ENCODE results near the gene P2RX4.
"Not testable (repeated sequence)": the region's sequence is repeated elsewhere in the genome, so short reads cannot be mapped to it uniquely, and the experiment has no call there.

The P2RX4 gene

DNA sequence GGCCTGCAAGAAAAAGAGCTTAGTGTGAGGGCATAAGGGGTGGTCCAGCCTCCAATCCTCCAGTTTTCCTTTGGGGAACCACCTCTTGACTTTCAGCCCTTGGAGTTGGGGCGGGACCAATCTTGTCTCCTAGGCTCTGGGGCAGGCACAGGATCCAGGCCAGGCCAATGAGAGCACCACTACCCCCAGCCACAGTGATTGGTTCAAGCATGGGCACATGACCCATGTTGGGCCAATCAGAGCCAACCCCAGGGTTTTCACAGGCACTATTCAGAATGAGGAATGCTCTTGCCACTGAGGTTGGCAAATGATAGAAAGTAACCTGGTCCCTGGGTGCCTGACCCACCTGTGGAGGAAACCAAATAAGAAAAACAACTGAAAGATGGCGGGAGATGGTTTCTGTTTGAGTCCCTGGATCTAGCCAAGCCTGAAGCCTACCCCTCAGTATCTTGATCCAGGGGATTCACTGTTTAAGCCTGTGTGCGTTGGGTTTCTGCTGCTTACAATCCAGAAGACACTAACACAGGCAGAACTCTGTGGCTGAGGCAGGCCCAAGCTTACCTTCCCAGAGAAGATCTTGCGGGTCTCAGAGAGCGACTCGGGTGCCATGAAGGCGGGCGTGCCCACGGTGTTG lies 42.9 kb downstream of the P2RX4 start:
- H3K4me3 ChIP-seq (replicated peaks; ENCODE audit: insufficient read depth, low read length) = no peak overlapping the region
- TF ChIP-seq, protein P1, sequence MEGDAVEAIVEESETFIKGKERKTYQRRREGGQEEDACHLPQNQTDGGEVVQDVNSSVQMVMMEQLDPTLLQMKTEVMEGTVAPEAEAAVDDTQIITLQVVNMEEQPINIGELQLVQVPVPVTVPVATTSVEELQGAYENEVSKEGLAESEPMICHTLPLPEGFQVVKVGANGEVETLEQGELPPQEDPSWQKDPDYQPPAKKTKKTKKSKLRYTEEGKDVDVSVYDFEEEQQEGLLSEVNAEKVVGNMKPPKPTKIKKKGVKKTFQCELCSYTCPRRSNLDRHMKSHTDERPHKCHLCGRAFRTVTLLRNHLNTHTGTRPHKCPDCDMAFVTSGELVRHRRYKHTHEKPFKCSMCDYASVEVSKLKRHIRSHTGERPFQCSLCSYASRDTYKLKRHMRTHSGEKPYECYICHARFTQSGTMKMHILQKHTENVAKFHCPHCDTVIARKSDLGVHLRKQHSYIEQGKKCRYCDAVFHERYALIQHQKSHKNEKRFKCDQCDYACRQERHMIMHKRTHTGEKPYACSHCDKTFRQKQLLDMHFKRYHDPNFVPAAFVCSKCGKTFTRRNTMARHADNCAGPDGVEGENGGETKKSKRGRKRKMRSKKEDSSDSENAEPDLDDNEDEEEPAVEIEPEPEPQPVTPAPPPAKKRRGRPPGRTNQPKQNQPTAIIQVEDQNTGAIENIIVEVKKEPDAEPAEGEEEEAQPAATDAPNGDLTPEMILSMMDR (IDR thresholded peaks at IDR 0.05; ENCODE audit: insufficient read depth, low read length) = no peak
- TF ChIP-seq REST (IDR thresholded peaks at IDR 0.05; ENCODE audit: insufficient replicate concordance, low read depth) = no peak
- no peak for TF ChIP-seq POLR2AphosphoS5 (IDR thresholded peaks at IDR 0.05; ENCODE audit: low read depth)
- no peak for TF ChIP-seq SPI1 (IDR thresholded peaks at IDR 0.05; ENCODE audit: borderline replicate concordance, low read depth)
- TF ChIP-seq GABPA (IDR thresholded peaks at IDR 0.05; ENCODE audit: low read depth) = no peak
- no peak for DNase-seq (ENCODE audit: low read depth in 1 of 2, low spot score in 1 of 2)
- H3K27me3 ChIP-seq (ENCODE audit: insufficient read depth, poor library complexity, severe bottlenecking) = no peaks in the 10 kb centered on the region
- no peak overlapping the region for H3K27ac ChIP-seq (replicated peaks)

DNA sequence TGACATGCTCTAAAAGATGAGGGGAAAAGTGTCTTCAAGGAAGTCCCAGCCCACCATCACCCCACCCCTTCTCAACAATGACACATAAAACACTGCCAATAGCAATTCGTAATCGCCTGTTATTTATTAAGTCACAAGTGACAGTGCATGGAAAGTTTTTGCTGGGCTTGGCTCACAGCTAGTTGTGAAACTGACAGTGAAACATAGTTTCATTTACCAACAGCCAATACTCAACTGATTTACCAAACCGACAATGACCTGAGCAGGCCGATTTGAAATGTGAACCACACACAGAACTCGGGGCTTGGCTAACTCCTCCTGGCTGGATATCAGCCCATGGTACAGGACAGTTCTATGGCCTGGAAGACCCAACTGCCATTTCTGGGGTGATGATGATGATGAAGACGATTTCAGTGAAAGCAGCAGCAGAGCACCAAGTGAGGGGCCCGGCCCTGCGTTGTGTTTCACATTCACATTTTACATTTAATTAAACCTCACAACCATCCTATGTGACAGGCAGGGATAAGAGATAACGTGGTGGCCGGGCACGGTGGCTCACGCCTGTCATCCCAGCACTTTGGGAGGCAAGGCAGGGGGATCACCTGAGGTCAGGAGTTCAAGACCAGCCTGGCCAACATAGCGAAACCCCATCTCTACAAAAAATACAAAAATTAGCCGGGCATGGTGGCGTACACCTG lies 43.9 kb downstream of the P2RX4 start:
- H3K27ac ChIP-seq (replicated peaks) = no peak overlapping the region
- DNase-seq (ENCODE audit: low read depth in 1 of 2, low spot score in 1 of 2) = no peak
- TF ChIP-seq SPI1 (IDR thresholded peaks at IDR 0.05; ENCODE audit: borderline replicate concordance, low read depth) (no peak), GABPA (IDR thresholded peaks at IDR 0.05; ENCODE audit: low read depth) (no peak), REST (IDR thresholded peaks at IDR 0.05; ENCODE audit: insufficient replicate concordance, low read depth) (no peak), POLR2AphosphoS5 (IDR thresholded peaks at IDR 0.05; ENCODE audit: low read depth) (no peak)
- TF ChIP-seq, protein P1 (IDR thresholded peaks at IDR 0.05; ENCODE audit: insufficient read depth, low read length) = no peak
- H3K4me3 ChIP-seq (replicated peaks; ENCODE audit: insufficient read depth, low read length) = no peak overlapping the region
- no peaks in the 10 kb centered on the region for H3K27me3 ChIP-seq (ENCODE audit: insufficient read depth, poor library complexity, severe bottlenecking)

GRCh38 chr12:121255433-121255832 lies 45.5 kb downstream of the P2RX4 start:
- no peak for TF ChIP-seq SPI1 (IDR thresholded peaks at IDR 0.05; ENCODE audit: borderline replicate concordance, low read depth)
- TF ChIP-seq POLR2AphosphoS5 (IDR thresholded peaks at IDR 0.05; ENCODE audit: low read depth) = no peak
- DNase-seq (ENCODE audit: low read depth in 1 of 2, low spot score in 1 of 2) = no peak
- Histone ChIP-seq H3K27ac (replicated peaks) (no peak overlapping the region), H3K27me3 (ENCODE audit: insufficient read depth, poor library complexity, severe bottlenecking) (no peaks in the 10 kb centered on the region), H3K4me3 (replicated peaks; ENCODE audit: insufficient read depth, low read length) (no peak overlapping the region)

GRCh38 chr12:121257704-121258449 lies 47.9 kb downstream of the P2RX4 start:
- not testable (repeated sequence) for DNase-seq (ENCODE audit: low read depth in 1 of 2, low spot score in 1 of 2); H3K27me3 ChIP-seq (ENCODE audit: insufficient read depth, poor library complexity, severe bottlenecking); H3K4me3 ChIP-seq (replicated peaks; ENCODE audit: insufficient read depth, low read length); H3K27ac ChIP-seq (replicated peaks)
